Measurements from ENCODE around the gene MYO16.
"Not testable (repeated sequence)": the region's sequence is repeated elsewhere in the genome, so short reads cannot be mapped to it uniquely, and the experiment has no call there.

Gene MYO16

DNA sequence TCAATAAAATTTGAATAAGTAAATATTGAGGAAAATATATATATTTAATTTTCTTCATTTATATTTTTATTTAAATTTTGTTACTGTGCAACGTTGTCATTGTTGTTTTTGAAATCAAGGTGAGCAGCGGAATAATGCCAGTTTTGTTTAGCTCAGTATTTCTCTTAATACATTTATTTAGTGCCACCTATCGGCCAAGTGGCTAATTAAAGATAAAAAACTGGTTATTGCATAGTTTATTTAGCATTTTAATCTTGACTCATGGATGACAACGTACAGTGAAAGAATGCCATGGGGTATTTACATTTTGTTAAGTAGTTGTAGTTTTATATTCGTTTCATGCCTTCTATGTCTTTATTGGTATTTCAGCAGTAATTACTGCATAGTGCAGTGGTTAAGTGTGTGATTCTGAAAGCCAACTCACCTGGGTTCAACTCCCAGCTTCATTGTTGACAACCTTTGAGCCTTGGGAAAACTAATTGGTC lies 265.9 kb downstream of the MYO16 start:
- DNase-seq (ENCODE audit: low read depth): no peak

DNA sequence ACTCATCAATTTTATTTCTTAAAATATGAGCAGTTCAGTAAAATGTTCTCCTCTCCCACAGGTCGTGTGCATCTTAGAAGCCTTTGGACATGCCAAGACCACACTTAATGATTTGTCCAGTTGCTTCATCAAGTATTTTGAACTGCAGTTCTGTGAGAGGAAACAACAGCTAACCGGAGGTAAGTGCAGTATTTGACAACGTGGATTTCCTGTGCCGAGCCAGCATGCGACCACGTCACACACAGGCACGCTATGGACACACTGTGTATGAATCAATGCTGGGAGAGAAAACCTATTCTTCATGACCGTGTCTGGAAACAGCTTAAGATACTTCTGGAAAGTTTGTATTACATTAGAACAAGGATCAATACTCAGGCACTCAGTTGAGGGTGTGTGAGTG lies 268.5 kb downstream of the MYO16 start:
- no peak for DNase-seq (ENCODE audit: low read depth)

DNA sequence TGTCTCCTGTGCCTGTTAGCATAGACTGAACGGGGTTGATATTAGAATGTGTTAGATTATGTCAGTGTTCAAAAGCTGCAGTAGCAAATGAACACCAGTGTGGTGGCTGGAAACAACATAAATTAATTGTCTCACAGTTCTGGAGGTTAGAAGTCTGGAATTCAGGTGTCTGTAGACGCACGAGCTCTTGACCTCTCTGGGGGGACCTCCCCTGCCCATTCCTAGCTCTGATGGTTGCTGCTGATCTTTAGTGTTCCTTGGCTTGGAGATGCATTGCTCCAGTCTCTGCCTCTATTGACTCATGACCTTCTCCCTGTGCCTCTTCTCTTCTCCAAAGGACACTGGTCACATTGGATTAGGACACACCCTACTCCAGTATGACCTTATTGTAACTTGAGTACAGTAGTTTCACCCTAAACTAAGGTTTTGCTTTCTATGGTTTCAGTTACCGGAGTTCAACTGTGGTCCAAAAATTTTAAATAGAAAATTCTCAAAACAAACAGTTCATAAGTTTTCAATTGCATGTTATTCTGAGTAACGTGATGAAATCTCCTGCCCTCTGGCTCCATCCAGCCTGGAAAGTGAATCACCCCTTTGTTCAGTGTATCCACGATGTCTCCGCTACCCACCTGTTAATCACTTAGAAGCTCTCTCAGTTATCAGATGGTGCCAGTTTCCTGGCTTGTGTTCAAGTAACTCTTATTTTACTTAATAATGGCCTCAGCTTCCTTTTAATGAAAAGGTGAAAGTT lies 273.2 kb downstream of the MYO16 start:
- no peak for DNase-seq (ENCODE audit: low read depth)

DNA sequence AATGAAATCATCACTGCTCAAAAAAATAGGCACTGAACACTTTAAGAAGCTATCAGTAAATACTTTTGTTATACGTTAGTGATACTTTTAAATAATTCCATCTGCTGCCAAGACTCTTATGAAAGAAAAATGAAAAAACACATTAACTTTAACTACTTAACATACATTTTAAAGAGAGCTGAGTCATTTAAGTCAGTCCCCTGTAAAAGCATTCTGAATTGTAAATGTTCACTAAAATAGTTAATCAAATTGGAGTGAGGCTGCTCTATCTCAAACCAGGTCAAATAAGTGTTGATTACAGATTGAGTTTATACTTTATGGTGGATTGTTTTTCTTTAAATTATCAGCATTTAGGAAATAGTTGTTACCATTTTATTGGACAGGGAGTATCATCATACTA lies 274.2 kb downstream of the MYO16 start:
- DNase-seq (ENCODE audit: low read depth): no peak

DNA sequence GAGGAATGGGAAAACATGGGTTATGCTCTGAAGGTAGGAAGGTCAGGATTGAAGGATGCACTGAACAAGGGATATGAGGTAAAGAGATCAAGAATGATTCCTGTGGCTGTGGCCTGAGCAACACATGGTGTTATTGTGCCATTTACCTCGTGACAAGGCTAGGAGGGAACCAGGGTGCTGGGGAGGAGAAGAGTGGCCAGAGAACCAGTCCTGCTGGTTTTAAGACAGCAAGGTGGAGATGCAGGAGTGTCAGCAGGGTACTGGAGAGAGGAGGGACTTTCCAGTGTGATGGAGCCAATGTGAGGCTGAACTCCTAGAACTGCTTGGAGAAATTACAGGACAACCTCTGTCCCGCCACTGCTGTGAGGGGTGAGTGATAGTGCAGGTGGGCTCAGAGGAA lies 282.4 kb downstream of the MYO16 start:
- no peak for DNase-seq (ENCODE audit: low read depth)

DNA sequence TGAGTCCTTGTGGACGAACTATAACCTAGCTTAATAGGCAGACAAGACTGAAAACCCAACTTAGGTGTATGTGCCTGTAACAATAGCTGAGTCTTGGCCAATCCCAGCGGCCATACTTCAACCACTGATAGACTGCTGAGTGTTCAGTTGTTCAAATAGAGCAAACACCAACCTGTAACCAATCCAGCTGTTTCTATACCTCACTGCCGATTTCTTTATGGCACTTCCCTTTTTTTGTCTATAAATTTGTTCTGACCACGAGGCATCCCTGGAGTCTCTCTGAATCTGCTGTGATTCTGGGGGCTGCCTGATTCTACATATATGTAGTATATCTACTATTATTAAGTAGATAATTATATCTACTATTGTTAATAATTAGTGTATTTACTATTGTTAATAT lies 284.3 kb downstream of the MYO16 start:
- not testable (repeated sequence) for DNase-seq (ENCODE audit: low read depth)

DNA sequence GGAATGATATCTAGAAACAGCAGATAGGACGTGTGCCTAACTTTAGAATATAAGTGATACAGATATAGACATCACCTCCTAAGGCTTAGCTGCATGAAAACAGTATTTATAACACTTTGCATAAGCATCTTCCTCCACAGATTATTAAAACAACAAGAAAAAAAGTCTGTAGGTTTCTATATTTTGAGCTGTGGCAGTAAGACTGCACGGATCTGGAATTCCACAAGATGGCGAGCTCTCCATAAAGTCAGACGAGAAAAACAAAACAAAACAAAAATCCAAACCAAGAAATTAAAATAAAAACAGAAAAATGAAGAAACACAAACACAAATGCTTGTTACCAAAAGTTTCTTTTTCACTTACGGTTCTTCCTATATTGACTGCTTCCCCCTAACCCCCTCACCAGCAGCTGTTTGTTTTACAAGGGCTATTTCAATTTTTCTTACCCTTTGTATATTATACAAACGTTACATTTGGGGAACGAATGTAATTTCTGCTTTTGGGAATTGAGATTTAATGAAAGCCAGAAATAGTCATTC lies 285.8 kb downstream of the MYO16 start:
- no peak for DNase-seq (ENCODE audit: low read depth)

DNA sequence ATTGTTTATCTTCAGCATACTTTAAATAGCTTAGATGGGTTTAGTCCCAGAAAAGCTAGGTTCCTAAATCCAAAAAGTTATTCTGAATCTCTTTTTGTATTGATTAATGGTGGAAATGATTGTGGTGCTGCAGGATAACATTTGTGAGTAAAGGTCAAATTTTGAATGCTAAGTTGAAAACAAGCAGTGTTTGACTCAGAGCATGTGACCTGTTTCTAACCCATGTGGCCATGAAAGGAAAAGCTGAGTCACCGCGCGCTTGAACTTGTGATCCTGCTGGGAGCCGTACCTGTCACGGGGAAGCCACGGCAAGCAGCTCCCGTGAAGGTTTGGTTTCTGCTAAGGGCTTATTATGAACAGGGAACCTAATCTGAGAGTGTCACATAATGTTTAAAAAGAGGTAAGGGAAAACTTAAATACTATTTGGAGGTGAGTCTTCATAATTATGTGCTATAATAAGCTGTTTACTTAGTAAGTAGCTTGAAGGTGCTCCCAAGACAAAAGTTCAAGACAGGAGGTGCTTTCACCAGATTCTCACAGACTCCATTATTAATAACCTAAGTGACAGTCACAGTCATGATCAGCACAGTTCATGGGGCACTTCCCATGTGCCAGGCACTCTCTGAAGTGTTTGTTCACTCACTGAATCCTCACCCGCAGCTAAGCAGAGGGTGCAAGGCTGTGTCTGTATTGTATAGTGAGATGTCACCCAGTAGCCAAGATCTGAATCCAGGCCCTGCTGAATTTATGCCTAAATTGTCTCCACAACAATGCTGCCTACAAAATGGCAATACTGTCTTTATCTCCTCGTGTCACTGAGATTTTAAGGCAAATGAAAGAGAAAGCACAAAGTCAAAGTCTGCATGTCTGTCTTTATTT lies 286.5 kb downstream of the MYO16 start:
- no peak for DNase-seq (ENCODE audit: low read depth)

DNA sequence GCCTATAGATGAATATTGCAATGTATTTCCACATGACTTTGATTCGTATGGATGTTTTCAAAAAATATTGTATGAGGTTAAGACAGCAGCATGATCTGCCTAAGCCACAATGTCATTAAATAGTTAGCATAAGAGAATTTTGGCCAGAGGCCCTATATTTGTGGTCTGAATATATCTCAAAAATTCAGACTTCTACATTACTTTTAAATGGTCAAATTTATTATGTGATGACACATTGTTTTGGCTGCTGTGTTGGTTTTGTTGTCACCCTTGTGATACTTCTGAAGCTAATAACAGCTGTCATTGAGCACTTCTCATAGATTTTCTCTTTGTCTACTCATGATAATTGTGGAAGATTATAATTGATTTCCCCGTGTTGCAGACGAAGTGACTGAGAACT lies 288.2 kb downstream of the MYO16 start:
- DNase-seq (ENCODE audit: low read depth): no peak

DNA sequence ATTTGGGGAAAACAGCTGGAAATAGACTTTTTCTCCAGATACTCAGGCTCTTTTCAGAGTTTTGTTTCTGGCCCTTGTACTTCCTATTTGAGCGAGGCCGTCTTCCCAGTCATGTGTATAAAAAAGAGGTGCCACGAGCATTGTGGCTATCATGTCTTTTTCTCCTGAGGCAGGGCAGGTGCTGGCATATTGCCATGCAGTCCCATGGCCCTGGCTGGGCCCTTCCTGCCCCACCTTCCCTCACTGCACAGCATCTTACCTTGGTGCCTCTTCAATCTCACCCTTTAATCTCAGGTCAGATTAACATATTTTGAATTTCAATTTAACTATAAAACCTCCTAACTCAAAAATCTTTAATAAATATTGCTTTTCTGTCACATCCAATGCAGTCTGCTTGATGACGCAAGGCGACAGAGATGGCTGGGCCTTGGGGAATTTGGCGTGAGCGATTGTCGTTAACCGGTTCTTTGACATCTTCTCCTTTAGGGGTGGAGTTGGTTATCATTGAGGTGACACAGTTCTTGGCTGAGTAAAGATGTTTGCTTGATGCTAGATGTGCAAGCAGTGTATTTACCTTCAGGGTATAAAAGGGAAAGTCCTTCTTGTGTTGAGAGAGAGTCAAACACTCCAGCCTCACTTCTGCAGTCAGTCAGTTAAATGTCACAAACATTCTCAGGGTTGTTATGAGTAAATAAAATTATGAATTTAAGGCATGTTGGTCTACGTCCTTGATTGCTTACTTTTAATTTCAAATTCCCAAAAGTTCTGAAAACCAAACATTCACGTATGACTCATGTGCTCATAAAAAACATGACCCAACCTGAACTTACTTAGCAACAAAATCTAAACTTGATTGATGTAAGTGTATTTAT lies 289.9 kb downstream of the MYO16 start:
- DNase-seq (ENCODE audit: low read depth): no peak

DNA sequence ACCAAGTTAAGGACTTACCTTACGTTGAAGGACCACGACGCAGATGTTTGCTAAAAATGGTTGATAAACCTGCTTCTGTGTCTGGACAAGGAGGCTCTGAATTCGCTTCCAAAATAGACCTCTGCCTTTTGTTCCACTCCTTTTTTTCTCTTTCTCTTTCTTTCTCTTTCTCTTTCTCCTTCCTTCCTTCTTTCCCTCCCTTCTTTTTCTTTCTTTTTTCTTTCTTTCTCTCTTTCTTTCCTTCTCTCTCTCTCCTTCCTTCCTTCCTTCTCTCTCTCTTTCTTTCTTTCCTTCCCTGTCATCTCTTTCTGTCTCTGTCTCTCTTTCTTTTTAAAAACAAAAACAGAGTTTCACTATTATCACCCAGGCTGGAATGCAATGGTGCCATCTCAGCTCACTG lies 290.7 kb downstream of the MYO16 start:
- DNase-seq (ENCODE audit: low read depth): no peak

DNA sequence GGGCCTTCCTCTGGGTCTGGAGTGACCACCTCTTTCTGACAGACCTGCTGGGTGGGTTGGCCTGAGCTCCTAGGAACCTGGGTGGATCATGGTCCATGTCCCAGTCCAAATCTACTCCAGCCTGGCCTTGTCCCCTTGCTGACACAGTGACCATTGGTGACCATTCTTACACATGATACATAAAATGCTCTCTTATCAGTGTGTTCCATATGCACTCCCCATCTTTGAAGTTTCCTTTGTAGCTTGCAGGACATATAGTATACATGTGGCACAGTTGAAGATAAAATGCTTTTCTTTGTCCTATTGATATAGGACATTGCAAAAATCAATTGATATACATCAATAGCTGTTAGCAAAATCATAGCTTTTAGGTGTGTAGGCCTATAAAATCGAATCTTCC lies 291.8 kb downstream of the MYO16 start:
- no peak for DNase-seq (ENCODE audit: low read depth)

DNA sequence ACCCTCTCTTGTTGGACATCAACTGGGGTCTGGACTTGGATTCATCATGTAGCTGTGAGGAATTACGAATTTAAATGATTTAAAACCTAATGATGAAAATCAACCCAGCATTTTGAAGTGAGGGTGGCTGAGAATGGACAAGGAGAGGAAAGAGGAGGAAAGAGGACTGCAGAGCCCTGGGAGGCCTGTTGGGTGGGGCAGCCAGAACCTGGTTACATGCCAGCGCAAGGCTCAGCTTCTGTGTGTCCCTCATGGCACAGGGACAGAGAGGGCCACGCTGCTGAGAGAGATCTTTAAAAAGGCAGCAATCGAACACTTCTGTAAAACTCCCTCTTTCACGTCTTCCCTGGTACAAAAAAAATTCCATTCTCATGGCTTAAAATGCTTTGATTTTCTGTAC lies 292.7 kb downstream of the MYO16 start:
- DNase-seq (ENCODE audit: low read depth): no peak

DNA sequence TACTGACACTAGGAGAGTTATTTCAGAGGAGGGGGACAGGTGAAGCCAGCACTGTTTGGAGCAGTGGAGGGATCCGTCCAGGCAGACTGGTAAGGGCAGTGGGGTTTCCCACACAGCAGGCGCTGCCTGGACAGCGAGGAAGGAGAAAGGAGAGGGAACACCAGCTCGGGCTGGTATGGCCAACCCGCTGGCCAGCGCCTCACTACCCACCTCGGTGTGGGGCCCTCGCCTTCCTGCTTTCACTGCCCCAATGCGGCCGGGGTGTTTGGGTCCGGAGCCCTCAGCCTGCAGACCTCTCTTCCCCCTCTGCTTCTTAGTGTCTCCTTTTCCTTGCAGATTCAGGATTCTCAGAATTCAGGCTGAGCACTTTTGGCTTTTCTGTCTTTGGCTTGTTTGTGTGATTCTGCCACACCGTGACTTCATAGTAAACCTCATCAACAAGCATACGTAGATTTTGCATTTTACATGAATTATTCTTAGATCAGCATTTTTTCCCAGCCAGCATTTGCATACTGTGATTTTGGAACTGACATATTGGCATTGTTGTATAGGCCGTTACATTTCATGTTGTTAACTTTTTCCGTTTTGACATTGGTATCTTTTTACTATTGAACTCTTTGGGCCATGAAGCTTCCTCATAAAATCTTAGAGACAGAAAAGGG lies 294.1 kb downstream of the MYO16 start:
- no peak for DNase-seq (ENCODE audit: low read depth)

DNA sequence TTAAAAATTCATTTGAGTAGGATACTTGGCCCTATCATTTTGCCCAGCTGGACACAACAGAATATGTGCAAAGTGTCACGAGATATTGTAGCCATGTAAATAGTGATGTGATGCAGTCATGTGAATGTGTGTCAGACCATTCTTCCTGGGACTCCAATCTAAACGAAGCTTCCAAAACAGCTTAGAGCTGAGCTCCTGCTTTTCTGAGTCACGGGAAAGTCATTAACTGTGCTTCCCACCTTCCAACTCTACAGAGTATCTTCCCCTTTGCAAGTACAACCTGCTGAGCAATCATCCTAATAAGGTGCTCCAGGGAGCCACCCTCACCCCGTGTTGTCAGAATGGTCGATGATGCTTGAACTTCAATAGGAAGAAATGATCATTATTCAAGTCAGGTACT lies 294.7 kb downstream of the MYO16 start:
- no peak for DNase-seq (ENCODE audit: low read depth)

DNA sequence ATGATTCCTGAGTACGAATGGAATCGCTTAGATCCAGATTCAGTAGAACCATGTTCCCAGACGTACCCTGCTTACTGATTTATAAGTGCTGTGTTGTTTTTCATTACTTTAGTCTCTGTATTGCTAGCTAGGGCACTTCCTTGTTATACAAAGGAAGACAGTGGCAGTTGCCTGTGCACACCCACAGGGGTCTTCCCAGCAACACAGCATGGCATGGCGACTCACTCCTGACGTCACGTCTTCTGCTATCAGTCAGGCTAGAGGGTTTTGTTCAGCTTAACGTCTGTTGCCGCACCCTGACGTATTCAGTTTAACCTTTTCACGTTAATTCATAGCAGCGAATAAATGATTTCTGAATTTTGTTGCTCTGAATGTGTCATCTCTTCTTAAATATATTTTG lies 295.1 kb downstream of the MYO16 start:
- DNase-seq (ENCODE audit: low read depth): no peak

DNA sequence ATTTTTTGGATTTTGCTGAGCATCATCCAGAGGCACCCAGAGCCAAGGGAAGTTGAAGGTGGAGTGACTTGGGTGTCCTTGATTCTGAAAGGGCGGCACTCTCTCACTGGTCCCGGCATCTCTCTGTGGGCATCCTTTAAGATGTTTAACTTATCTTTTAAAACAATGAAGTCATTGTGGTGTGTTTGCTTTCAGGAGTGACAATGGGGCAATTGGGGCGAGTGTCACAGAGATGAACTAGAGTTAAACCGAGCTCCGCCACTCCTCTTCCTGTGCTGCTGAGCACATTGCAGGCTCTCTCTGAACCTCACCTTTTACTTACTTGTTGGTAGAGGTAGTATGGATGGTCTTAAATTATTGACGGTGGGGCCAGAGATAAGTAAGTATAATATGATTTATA lies 295.7 kb downstream of the MYO16 start:
- no peak for DNase-seq (ENCODE audit: low read depth)

DNA sequence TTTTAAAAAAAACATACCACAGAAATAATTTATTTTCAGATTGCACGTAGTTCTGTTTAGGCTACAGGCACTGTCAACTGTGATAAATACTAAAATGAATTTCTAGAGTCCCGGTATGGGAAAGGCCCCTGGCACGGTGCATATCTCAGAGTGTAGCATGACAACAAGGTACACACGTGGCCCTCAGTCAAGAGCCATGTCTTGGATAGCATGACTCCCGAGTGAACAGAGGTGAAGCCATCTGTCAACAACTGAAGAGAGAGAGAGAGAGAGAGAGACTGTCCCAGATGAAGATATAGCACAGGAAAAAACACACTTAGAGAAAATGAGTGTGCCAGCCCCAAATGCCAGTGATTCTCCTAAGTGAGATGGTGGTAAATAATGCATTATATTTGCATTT lies 297.5 kb downstream of the MYO16 start:
- no peak for DNase-seq (ENCODE audit: low read depth)

DNA sequence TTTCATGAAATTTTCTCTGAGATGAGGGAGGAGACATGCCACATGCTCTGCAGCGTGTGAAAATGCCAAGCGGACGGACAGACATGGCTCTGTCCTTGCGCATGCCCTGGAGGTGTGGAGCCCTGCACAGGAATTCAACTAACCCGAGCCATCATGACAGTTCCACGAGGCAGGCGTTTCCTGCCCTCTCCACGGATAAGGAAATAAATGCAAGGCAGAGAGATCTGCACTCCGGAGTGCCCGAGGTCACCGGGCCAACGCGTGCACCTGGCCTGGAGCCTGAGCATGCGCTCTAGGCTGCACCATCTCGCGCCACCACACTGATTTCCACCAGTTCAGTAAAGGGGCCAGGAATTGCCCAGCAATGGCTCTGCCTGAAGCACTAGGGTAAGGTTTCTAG lies 298.2 kb downstream of the MYO16 start:
- no peak for DNase-seq (ENCODE audit: low read depth)

DNA sequence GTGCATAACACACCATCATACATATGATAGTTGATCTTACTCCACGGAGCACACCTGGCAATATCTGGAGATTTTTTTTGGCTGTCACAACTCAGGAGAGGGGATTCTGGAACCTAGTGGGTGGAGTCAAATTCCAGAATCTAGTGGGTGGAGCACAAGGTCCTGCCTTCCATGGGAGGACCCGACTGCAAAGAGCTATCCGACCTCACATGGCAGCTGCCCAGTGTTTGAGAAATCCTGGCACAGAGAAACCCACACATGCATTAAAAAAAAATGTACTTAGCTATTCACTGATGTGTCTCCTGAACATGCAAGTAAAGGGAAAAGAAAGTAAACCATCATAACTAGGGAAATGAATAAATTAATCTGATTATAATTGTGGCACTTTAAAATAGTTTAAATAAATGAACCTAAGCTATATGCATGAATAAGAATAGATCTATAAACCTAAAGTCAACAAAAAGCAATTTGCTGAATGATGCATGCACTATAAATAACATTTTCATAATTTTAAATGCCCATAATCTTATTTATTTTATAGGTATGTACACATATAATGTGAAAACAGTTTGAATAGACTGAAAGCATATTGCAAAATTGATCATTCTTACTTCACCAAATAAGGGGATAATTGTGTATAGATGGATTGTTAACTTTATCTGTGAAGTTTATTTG lies 300.3 kb downstream of the MYO16 start:
- no peak for DNase-seq (ENCODE audit: low read depth)

DNA sequence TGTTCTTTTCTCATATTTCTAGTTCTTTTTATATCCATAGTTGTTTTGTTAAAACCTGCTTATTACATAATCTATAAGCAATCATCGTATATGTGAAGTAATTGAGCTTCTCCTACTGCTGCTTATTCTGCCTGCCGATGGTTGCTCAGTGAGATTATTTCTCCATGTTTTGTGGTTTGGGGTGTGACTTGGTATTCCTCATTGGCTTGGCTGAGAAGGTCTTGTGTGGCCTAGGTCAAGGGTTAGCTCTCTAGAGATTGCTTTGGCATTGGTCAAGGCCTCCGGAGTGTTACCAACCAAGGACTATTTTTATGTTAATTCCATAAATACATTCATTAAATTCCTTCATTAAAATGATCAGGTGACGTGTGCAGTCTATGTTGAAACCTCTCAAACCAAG lies 302.8 kb downstream of the MYO16 start:
- no peak for DNase-seq (ENCODE audit: low read depth)

Measured in HS-5 (cell line).